ENCODE results near the gene TEX13D. TPM values are rescaled to one million over a fixed set of nuclear protein-coding genes. Genes with fewer than 3 reads are reported as not detected.
"Not testable (repeated sequence)": the region's sequence is repeated elsewhere in the genome, so short reads cannot be mapped to it uniquely, and the experiment has no call there.

The TEX13D gene
- total RNA-seq, 1 experiment from 2014 or later: 0.47 TPM

GRCh38 chrX:124328765-124329164 lies 3.7 kb upstream of the TEX13D start:
- intact Hi-C loops (cut with micrococcal nuclease; ENCODE audit: unreplicated experiment): no loop called here
- H3K9me3 ChIP-seq (ENCODE audit: low read depth, low read length, poor library complexity, severe bottlenecking): no peaks in the 10 kb centered on the region
- H3K4me3 ChIP-seq (ENCODE audit: low read depth, low read length, poor library complexity, severe bottlenecking): no peak overlapping the region
- H3K36me3 ChIP-seq (ENCODE audit: insufficient read depth, low read length, poor library complexity, severe bottlenecking): no peaks in the 10 kb centered on the region
- no peaks in the 10 kb centered on the region for H3K27me3 ChIP-seq (replicated peaks; ENCODE audit: insufficient read depth, low read depth, low read length, poor library complexity)
- TF ChIP-seq EZH2 (IDR thresholded peaks at IDR 0.05; ENCODE audit: borderline replicate concordance, low read depth, low read length, poor library complexity, severe bottlenecking): no peak
- no peak for TF ChIP-seq CTCF (conservative IDR thresholded peaks at IDR 0.05; ENCODE audit: low read depth, low read length)
- no peak overlapping the region for H3K27ac ChIP-seq (ENCODE audit: low read depth, low read length, poor library complexity, severe bottlenecking)
- ChIA-PET CTCF (no interaction called here), POLR2A (ENCODE audit: low non-redundant PET) (no interaction called here)
- BruUV-seq (replicated peaks): no TSS peak
- no peaks in the 10 kb centered on the region for H3K4me1 ChIP-seq (ENCODE audit: insufficient read depth, low read length, poor library complexity, severe bottlenecking)
- no peak for DNase-seq (ENCODE audit: low spot score)

- Histone ChIP-seq H3K36me3 (ENCODE audit: insufficient read depth, low read length, poor library complexity, severe bottlenecking) (no peaks in the 10 kb centered on the region), H3K9me3 (ENCODE audit: low read depth, low read length, poor library complexity, severe bottlenecking) (no peaks in the 10 kb centered on the region), H3K4me1 (ENCODE audit: insufficient read depth, low read length, poor library complexity, severe bottlenecking) (no peaks in the 10 kb centered on the region), H3K27me3 (replicated peaks; ENCODE audit: insufficient read depth, low read depth, low read length, poor library complexity) (no peaks in the 10 kb centered on the region), H3K4me3 (ENCODE audit: low read depth, low read length, poor library complexity, severe bottlenecking) (no peak overlapping the region), H3K27ac (ENCODE audit: low read depth, low read length, poor library complexity, severe bottlenecking) (no peak overlapping the region)
- TF ChIP-seq EZH2 (IDR thresholded peaks at IDR 0.05; ENCODE audit: borderline replicate concordance, low read depth, low read length, poor library complexity, severe bottlenecking): no peak
- TF ChIP-seq CTCF (conservative IDR thresholded peaks at IDR 0.05; ENCODE audit: low read depth, low read length): no peak
- DNase-seq (ENCODE audit: low spot score): no peak
- intact Hi-C loops (cut with micrococcal nuclease; ENCODE audit: unreplicated experiment): no loop called here
- no TSS peak for BruUV-seq (replicated peaks)
- ChIA-PET CTCF (no interaction called here), POLR2A (ENCODE audit: low non-redundant PET) (no interaction called here)
These were observed 1.4 kb downstream of the TEX13D start for GRCh38 chrX:124333862-124334261.

DNA sequence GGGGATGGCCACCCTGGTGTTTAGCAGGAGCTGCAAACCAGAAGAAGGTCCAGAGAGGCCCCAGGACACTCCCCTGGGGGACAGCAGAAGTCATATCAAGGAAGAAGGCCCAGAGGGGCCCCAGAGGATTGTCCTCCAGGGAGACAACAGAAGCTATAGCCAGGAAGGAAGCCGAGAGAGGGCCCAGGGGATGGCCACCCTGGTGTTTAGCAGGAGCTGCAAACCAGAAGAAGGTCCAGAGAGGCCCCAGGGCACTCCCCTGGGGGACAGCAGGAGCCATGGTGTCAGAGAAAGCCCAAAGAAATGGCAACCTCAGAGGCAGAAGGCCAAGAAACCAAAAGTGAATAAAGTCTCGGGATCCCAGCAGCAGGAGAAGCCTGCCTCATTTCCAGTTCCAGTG lies 2.1 kb downstream of the TEX13D start:
- H3K4me1 ChIP-seq (ENCODE audit: insufficient read depth, low read length, poor library complexity, severe bottlenecking); H3K4me3 ChIP-seq (ENCODE audit: low read depth, low read length, poor library complexity, severe bottlenecking); POLR2A ChIA-PET (ENCODE audit: low non-redundant PET); H3K27ac ChIP-seq (ENCODE audit: low read depth, low read length, poor library complexity, severe bottlenecking); H3K27me3 ChIP-seq (replicated peaks; ENCODE audit: insufficient read depth, low read depth, low read length, poor library complexity); BruUV-seq (replicated peaks); intact Hi-C loops (cut with micrococcal nuclease; ENCODE audit: unreplicated experiment); H3K36me3 ChIP-seq (ENCODE audit: insufficient read depth, low read length, poor library complexity, severe bottlenecking); DNase-seq (ENCODE audit: low spot score); H3K9me3 ChIP-seq (ENCODE audit: low read depth, low read length, poor library complexity, severe bottlenecking); CTCF ChIA-PET: not testable (repeated sequence)

- H3K4me3 ChIP-seq (ENCODE audit: low read depth, low read length, poor library complexity, severe bottlenecking): no peak overlapping the region
- POLR2A ChIA-PET (ENCODE audit: low non-redundant PET): no interaction called here
- intact Hi-C loops (cut with micrococcal nuclease; ENCODE audit: unreplicated experiment): no loop called here
- no peaks in the 10 kb centered on the region for H3K4me1 ChIP-seq (ENCODE audit: insufficient read depth, low read length, poor library complexity, severe bottlenecking)
- H3K9me3 ChIP-seq (ENCODE audit: low read depth, low read length, poor library complexity, severe bottlenecking): no peaks in the 10 kb centered on the region
- BruUV-seq (replicated peaks): no TSS peak
- no peak overlapping the region for H3K27ac ChIP-seq (ENCODE audit: low read depth, low read length, poor library complexity, severe bottlenecking)
- H3K27me3 ChIP-seq (replicated peaks; ENCODE audit: insufficient read depth, low read depth, low read length, poor library complexity): no peaks in the 10 kb centered on the region
- CTCF ChIA-PET: no interaction called here
- H3K36me3 ChIP-seq (ENCODE audit: insufficient read depth, low read length, poor library complexity, severe bottlenecking): no peaks in the 10 kb centered on the region
- DNase-seq (ENCODE audit: low spot score): no peak
- TF ChIP-seq CTCF (conservative IDR thresholded peaks at IDR 0.05; ENCODE audit: low read depth, low read length) (no peak), EZH2 (IDR thresholded peaks at IDR 0.05; ENCODE audit: borderline replicate concordance, low read depth, low read length, poor library complexity, severe bottlenecking) (no peak)
These were observed 3.1 kb downstream of the TEX13D start for GRCh38 chrX:124335598-124335997.

Measured in A673 (cell line).